Endothelial cell (in vitro differentiated cells): ENCODE results near the gene MAP3K2. TPM values are rescaled to one million over a fixed set of nuclear protein-coding genes. Genes with fewer than 3 reads are reported as not detected.

Source experiments
- DNase-seq: peaks from one replicate; pipeline ENCODE4 v3.0.0; 2021; ENCODE audit warnings: low spot score
- H3K27ac Mint-ChIP-seq: one replicate; pipeline ENCODE4 v1.8.0; 2021; ENCODE audit warnings: mixed read lengths, inconsistent platforms; ENCODE audit not compliant: unreplicated experiment
- H3K27me3 Mint-ChIP-seq: one replicate; pipeline ENCODE4 v1.8.0; 2021; ENCODE audit warnings: mild to moderate bottlenecking, moderate library complexity, mixed read lengths, inconsistent platforms; ENCODE audit not compliant: unreplicated experiment
- H3K36me3 Mint-ChIP-seq: one replicate; pipeline ENCODE4 v1.8.0; 2021; ENCODE audit warnings: mild to moderate bottlenecking, low read depth, mixed read lengths, inconsistent platforms; ENCODE audit not compliant: unreplicated experiment
- H3K4me1 Mint-ChIP-seq: one replicate; pipeline ENCODE4 v1.8.0; 2021; ENCODE audit warnings: mild to moderate bottlenecking, mixed read lengths, inconsistent platforms; ENCODE audit not compliant: unreplicated experiment
- H3K4me3 Mint-ChIP-seq: one replicate; pipeline ENCODE4 v1.8.0; 2021; ENCODE audit warnings: mild to moderate bottlenecking, mixed read lengths, inconsistent platforms; ENCODE audit not compliant: unreplicated experiment
- H3K9me3 Mint-ChIP-seq: one replicate; pipeline ENCODE4 v1.8.0; 2021; ENCODE audit warnings: mixed read lengths, inconsistent platforms; ENCODE audit not compliant: unreplicated experiment
- total RNA-seq: library from RNA; stranded (reverse); fragmentation: NEBNext Ultra II Directional; extraction: Animal tissue kit (Norgen Biotek cat#: 25700); gene quantifications from one replicate; pipeline ENCODE4 v1.2.1, GENCODE V29; 2021; ENCODE audit not compliant: unreplicated experiment
- TF ChIP-seq, protein P1 (sequence below): fragments of 200-600 bp; sonication (generic); IDR thresholded peaks from one replicate; pipeline ENCODE4 v1.5.0; 2021; ENCODE audit warnings: antibody characterized with exemption; ENCODE audit not compliant: unreplicated experiment

Gene MAP3K2
- total RNA-seq, 1 donor from 2014 or later, result 27.3 TPM

DNA sequence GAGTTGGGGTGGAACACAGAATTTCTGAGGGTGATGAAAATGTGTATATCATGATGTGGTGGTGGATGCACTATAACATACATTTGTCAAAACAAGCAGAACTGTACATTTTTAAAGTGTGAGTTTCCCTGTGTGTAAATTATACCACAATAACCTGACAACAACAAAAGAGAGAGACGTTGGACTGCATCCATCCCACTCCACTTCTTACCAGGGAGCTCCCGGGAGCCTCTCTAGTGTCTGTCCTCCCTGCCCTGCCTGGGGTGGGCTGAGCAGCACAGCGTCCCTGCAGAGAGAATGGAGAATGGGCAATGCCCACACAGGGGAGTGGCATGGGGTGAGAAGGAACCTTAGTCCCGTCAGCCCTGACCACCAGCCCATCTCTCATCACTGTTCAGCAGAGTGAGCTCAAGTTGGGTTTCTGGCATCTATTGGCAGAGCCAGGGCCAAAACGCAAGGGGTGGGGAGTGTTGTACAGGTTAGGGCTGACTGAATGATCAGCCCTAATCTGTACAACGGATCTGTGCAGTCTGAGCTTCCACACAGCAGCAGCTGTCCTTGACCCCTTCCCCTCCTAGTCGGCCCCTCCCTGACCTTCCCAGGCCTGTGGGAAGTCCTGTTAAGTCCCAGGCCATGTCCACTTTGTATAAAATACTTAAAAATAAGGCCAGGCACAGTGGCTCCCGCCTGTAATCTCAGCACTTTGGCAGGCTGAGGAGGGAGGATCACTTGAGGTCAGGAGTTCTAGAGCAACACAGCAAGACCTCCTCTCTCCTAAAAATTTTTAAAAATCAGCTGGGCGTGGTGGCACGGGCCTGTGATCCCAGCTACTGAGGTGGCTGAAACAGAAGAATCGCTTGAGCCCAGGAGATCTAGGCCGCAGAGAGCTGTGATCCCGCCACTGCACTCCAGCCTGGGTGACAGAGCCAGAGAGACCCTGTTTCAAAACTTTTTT is 27.1 kb upstream of the MAP3K2 start:
- Mint-ChIP-seq H3K4me3 (no peak overlapping the region), H3K27ac (no peak overlapping the region), H3K4me1 (no peaks in the 10 kb centered on the region), H3K36me3 (no peaks in the 10 kb centered on the region), H3K27me3 (peaks cover 11% of the 10 kb centered on the region), H3K9me3 (no peaks in the 10 kb centered on the region)
- TF ChIP-seq, protein P1, sequence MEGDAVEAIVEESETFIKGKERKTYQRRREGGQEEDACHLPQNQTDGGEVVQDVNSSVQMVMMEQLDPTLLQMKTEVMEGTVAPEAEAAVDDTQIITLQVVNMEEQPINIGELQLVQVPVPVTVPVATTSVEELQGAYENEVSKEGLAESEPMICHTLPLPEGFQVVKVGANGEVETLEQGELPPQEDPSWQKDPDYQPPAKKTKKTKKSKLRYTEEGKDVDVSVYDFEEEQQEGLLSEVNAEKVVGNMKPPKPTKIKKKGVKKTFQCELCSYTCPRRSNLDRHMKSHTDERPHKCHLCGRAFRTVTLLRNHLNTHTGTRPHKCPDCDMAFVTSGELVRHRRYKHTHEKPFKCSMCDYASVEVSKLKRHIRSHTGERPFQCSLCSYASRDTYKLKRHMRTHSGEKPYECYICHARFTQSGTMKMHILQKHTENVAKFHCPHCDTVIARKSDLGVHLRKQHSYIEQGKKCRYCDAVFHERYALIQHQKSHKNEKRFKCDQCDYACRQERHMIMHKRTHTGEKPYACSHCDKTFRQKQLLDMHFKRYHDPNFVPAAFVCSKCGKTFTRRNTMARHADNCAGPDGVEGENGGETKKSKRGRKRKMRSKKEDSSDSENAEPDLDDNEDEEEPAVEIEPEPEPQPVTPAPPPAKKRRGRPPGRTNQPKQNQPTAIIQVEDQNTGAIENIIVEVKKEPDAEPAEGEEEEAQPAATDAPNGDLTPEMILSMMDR, result no peak
- DNase-seq, result no peak

DNA sequence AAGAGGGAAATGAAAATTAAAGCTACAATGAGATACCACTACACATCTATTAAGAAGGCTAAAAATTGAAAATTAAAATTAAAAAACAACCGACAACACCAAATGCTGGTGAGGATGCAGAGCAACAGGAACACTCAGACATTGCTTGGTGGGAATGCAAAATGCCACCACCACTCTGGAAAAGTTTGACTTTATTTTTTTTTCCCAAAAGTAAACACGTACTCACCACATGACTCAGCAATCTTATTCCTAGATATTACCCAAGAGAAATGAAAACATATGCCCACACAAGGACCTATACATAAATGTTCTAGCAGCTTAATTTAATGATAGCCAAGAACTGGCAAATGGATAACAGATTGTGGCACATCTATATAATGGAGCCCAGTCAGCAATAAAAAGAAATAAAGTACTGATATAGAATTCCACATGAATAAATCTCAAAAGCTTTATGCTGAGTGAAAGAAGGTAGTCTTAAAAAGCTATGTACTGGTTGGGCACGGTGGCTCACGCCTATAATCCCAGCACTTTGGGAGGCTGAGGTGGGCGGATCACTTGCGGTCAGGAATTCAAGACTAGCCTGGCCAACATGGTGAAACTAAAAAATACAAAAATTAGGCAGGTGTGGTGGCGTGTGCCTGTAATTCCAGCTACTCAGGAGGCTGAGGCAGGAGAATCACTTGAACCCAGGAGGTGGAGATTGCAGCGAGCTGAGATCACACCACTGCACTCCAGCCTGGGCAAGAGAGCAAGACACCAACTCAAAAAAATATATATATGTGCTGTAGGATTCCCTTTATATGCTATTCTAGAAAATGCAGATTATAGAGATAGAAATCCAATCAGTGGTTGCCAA is 26.2 kb upstream of the MAP3K2 start:
- no peak overlapping the region for H3K4me3 Mint-ChIP-seq
- TF ChIP-seq, protein P1, result no peak
- H3K9me3 Mint-ChIP-seq, result no peaks in the 10 kb centered on the region
- H3K36me3 Mint-ChIP-seq, result no peaks in the 10 kb centered on the region
- peak overlapping the region; percentile 43 for H3K27ac Mint-ChIP-seq
- H3K27me3 Mint-ChIP-seq, result peaks cover 11% of the 10 kb centered on the region
- no peak for DNase-seq
- H3K4me1 Mint-ChIP-seq, result no peaks in the 10 kb centered on the region

GRCh38 chr2:127413200-127413599 is 25.4 kb upstream of the MAP3K2 start:
- Mint-ChIP-seq H3K4me1 (peaks cover 2% of the 10 kb centered on the region), H3K27me3 (peaks cover 12% of the 10 kb centered on the region), H3K9me3 (no peaks in the 10 kb centered on the region), H3K4me3 (no peak overlapping the region), H3K27ac (peak overlapping the region; percentile 43), H3K36me3 (no peaks in the 10 kb centered on the region)
- TF ChIP-seq, protein P1, result no peak
- DNase-seq, result no peak

DNA sequence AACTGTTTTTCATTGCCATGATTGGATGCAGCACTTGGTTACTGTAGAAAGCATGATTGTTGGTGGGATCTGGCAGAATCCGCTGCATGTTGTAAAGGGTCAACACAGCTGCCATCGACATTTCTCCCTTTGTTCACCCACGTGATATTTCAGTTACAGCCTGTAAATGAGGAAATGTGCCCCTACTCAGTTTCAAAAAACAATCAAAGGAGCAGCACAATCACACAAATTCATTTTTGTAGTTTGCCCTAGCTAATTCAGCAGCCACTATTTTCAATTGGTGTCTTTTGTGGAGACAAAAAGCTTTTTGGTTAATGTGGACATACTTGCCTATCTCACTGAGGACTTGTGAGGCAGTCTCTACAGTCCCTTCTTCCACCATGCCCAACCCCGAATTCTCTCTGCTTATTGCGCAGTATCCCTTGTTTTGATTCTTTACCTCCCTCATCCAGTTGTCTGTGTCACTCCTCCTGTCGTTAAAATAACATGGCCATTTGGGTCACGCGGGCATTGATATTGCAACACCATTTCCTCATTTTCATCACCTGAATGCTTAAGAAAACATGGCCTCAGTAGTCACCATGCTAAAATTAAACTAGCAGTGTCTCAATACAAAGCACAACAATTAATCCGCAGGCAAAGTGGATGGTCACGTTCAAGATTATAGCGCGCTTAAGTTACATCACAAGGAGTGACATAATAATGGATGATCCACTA is 24.0 kb upstream of the MAP3K2 start:
- no peak overlapping the region for H3K27ac Mint-ChIP-seq
- TF ChIP-seq, protein P1, result no peak
- no peaks in the 10 kb centered on the region for H3K36me3 Mint-ChIP-seq
- H3K9me3 Mint-ChIP-seq, result no peaks in the 10 kb centered on the region
- DNase-seq, result no peak
- H3K27me3 Mint-ChIP-seq, result peaks cover 3% of the 10 kb centered on the region
- H3K4me1 Mint-ChIP-seq, result peaks cover 2% of the 10 kb centered on the region
- no peak overlapping the region for H3K4me3 Mint-ChIP-seq
